ENCODE data around the gene PGBD5. TPM values are rescaled to one million over a fixed set of nuclear protein-coding genes. Genes with fewer than 3 reads are reported as not detected.

Gene PGBD5
- total RNA-seq, 3 donors from 2014 or later (not counting 1 experiment from before 2014, with no cell fraction given), result 0.02 to 0.90 TPM; not detected in 1

GRCh38 chr1:230393722-230394121 lies 32.4 kb downstream of the PGBD5 start:
- Mint-ChIP-seq H3K4me3 (no peak overlapping the region), H3K36me3 (no peaks in the 10 kb centered on the region), H3K27me3 (ENCODE audit: low read depth in 2 of 2) (no peaks in the 10 kb centered on the region), H3K27ac (no peak overlapping the region), H3K4me1 (no peaks in the 10 kb centered on the region), H3K9me3 (no peaks in the 10 kb centered on the region)
- intact Hi-C loops (cut with micrococcal nuclease), result no loop called here
- H3K4me3 ChIP-seq (ENCODE audit: low read length), result no peak overlapping the region
- H3K27me3 ChIP-seq (ENCODE audit: control insufficient read depth, insufficient read depth, low read length), result no peaks in the 10 kb centered on the region
- ATAC-seq (no peak), DNase-seq (no peak)
- TF ChIP-seq, protein P1, sequence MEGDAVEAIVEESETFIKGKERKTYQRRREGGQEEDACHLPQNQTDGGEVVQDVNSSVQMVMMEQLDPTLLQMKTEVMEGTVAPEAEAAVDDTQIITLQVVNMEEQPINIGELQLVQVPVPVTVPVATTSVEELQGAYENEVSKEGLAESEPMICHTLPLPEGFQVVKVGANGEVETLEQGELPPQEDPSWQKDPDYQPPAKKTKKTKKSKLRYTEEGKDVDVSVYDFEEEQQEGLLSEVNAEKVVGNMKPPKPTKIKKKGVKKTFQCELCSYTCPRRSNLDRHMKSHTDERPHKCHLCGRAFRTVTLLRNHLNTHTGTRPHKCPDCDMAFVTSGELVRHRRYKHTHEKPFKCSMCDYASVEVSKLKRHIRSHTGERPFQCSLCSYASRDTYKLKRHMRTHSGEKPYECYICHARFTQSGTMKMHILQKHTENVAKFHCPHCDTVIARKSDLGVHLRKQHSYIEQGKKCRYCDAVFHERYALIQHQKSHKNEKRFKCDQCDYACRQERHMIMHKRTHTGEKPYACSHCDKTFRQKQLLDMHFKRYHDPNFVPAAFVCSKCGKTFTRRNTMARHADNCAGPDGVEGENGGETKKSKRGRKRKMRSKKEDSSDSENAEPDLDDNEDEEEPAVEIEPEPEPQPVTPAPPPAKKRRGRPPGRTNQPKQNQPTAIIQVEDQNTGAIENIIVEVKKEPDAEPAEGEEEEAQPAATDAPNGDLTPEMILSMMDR (IDR thresholded peaks at IDR 0.05), result no peak
- no peak overlapping the region for H3K27ac ChIP-seq (ENCODE audit: low read length)
- no peaks in the 10 kb centered on the region for H3K36me3 ChIP-seq (ENCODE audit: control insufficient read depth, insufficient read depth, low read length)
- H3K4me1 ChIP-seq (ENCODE audit: control insufficient read depth, insufficient read depth, low read length), result no peaks in the 10 kb centered on the region
- WGBS (ENCODE audit: insufficient coverage), result 94% methylated on average over 11 of the region's 18 CpGs
- no peaks in the 10 kb centered on the region for H3K9me3 ChIP-seq (ENCODE audit: control insufficient read depth, insufficient read depth, low read length)

- DNase-seq, result no peak
- H3K9me3 ChIP-seq (ENCODE audit: control insufficient read depth, insufficient read depth, low read length), result no peaks in the 10 kb centered on the region
- intact Hi-C loops (cut with micrococcal nuclease), result no loop called here
- Mint-ChIP-seq H3K27ac (no peak overlapping the region), H3K4me1 (no peaks in the 10 kb centered on the region), H3K27me3 (ENCODE audit: low read depth in 2 of 2) (no peaks in the 10 kb centered on the region), H3K36me3 (no peaks in the 10 kb centered on the region), H3K4me3 (no peak overlapping the region), H3K9me3 (no peaks in the 10 kb centered on the region)
- H3K27ac ChIP-seq (ENCODE audit: low read length), result no peak overlapping the region
- H3K4me1 ChIP-seq (ENCODE audit: control insufficient read depth, insufficient read depth, low read length), result no peaks in the 10 kb centered on the region
- no peak for ATAC-seq
- H3K36me3 ChIP-seq (ENCODE audit: control insufficient read depth, insufficient read depth, low read length), result no peaks in the 10 kb centered on the region
- 78% methylated on average over 9 of the region's 9 CpGs for WGBS (ENCODE audit: insufficient coverage)
- no peak overlapping the region for H3K4me3 ChIP-seq (ENCODE audit: low read length)
- H3K27me3 ChIP-seq (ENCODE audit: control insufficient read depth, insufficient read depth, low read length), result no peaks in the 10 kb centered on the region
- TF ChIP-seq, protein P1 (IDR thresholded peaks at IDR 0.05), result no peak
These were observed 33.1 kb downstream of the PGBD5 start for GRCh38 chr1:230392920-230393521.

- Histone ChIP-seq H3K4me1 (ENCODE audit: control insufficient read depth, insufficient read depth, low read length) (no peaks in the 10 kb centered on the region), H3K27me3 (ENCODE audit: control insufficient read depth, insufficient read depth, low read length) (no peaks in the 10 kb centered on the region), H3K9me3 (ENCODE audit: control insufficient read depth, insufficient read depth, low read length) (no peaks in the 10 kb centered on the region), H3K36me3 (ENCODE audit: control insufficient read depth, insufficient read depth, low read length) (no peaks in the 10 kb centered on the region), H3K4me3 (ENCODE audit: low read length) (no peak overlapping the region), H3K27ac (ENCODE audit: low read length) (no peak overlapping the region)
- intact Hi-C loops (cut with micrococcal nuclease), result no loop called here
- ATAC-seq (no peak), DNase-seq (no peak)
- H3K4me1 Mint-ChIP-seq, result no peaks in the 10 kb centered on the region
- H3K4me3 Mint-ChIP-seq, result no peak overlapping the region
- WGBS (ENCODE audit: insufficient coverage), result 58% methylated on average over 9 of the region's 9 CpGs
- TF ChIP-seq, protein P1 (IDR thresholded peaks at IDR 0.05), result no peak
- no peaks in the 10 kb centered on the region for H3K9me3 Mint-ChIP-seq
- no peaks in the 10 kb centered on the region for H3K36me3 Mint-ChIP-seq
- H3K27me3 Mint-ChIP-seq (ENCODE audit: low read depth in 2 of 2), result no peaks in the 10 kb centered on the region
- no peak overlapping the region for H3K27ac Mint-ChIP-seq
These were observed 33.6 kb downstream of the PGBD5 start for GRCh38 chr1:230392536-230392909.
